Liver (tissue), 9 donors: ENCODE results near the gene LMAN2. TPM values are rescaled to one million over a fixed set of nuclear protein-coding genes. Genes with fewer than 3 reads are reported as not detected.
A peak's percentile ranks its signal among the peaks of the same experiment; 100 is the strongest.

Source experiments
- DNase-seq: peaks from one replicate; pipeline ENCODE4 v3.0.0-alpha.2; 2017; ENCODE audit warnings: low spot score
- H3K27ac ChIP-seq, 2 donors: one replicate each; pipeline ENCODE4 v1.7.0; 2013; ENCODE audit warnings: inconsistent platforms in 2 of 2, low read length in 2 of 2, control low read depth in 1 of 2, low read depth in 1 of 2, mild to moderate bottlenecking in 1 of 2
- H3K27me3 ChIP-seq, 4 donors: one replicate each; pipeline versions ENCODE4 v1.6.1 to v1.7.0; 2013; ENCODE audit warnings: low read length in 3 of 4, inconsistent platforms in 1 of 4, mild to moderate bottlenecking in 1 of 4, moderate library complexity in 1 of 4; ENCODE audit not compliant: control insufficient read depth in 4 of 4, insufficient read depth in 4 of 4
- H3K36me3 ChIP-seq, 4 donors: one replicate each; pipeline versions ENCODE4 v1.6.1 to v1.7.0; 2013; ENCODE audit warnings: low read length in 3 of 4, mild to moderate bottlenecking in 3 of 4, low read depth in 1 of 4, moderate library complexity in 1 of 4; ENCODE audit not compliant: control insufficient read depth in 4 of 4, insufficient read depth in 3 of 4
- H3K4me1 ChIP-seq, 4 donors: one replicate each; pipeline versions ENCODE4 v1.6.1 to v1.7.0; 2013; ENCODE audit warnings: low read length in 3 of 4, mild to moderate bottlenecking in 3 of 4, moderate library complexity in 1 of 4; ENCODE audit not compliant: control insufficient read depth in 4 of 4, insufficient read depth in 4 of 4
- H3K4me3 ChIP-seq, 3 donors: one replicate each; pipeline versions ENCODE4 v1.6.1 to v1.7.0; 2013; ENCODE audit warnings: low read length in 3 of 3, control low read depth in 1 of 3, low read depth in 1 of 3, mild to moderate bottlenecking in 1 of 3
- H3K9ac ChIP-seq, 2 donors: one replicate each; pipeline ENCODE4 v1.7.0; 2013; ENCODE audit warnings: low read length in 2 of 2, mild to moderate bottlenecking in 2 of 2, moderate library complexity in 2 of 2, control low read depth in 1 of 2, low read depth in 1 of 2
- H3K9me3 ChIP-seq, 4 donors: one replicate each; pipeline versions ENCODE4 v1.6.1 to v1.7.0; 2013; ENCODE audit warnings: low read length in 3 of 4; ENCODE audit not compliant: control insufficient read depth in 4 of 4
- EGR1 ChIP-seq, 2 donors: IDR thresholded peaks; 2 replicates each; pipeline ENCODE4 v1.6.1; 2016 to 2018; ENCODE audit warnings: antibody characterized with exemption in 2 of 2, low read depth in 2 of 2
- FOXA1 ChIP-seq: IDR thresholded peaks from 2 replicates; pipeline ENCODE4 v1.6.1; 2016; ENCODE audit warnings: antibody characterized with exemption
- FOXA2 ChIP-seq: IDR thresholded peaks from 2 replicates; pipeline ENCODE4 v1.6.1; 2016; ENCODE audit warnings: antibody characterized with exemption
- GABPA ChIP-seq, 2 donors: IDR thresholded peaks in 1 of 2; conservative IDR thresholded peaks in 1 of 2; 2 replicates each; pipeline ENCODE4 v1.6.1; 2016; ENCODE audit warnings: antibody characterized with exemption in 2 of 2, mild to moderate bottlenecking in 1 of 2, moderate library complexity in 1 of 2
- HNF4A ChIP-seq, 2 donors: conservative IDR thresholded peaks; 2 replicates each; pipeline ENCODE4 v1.6.1; 2016; ENCODE audit warnings: antibody characterized with exemption in 2 of 2, mild to moderate bottlenecking in 2 of 2
- HNF4G ChIP-seq: IDR thresholded peaks from 2 replicates; pipeline ENCODE4 v1.6.1; 2016; ENCODE audit warnings: antibody characterized with exemption
- JUND ChIP-seq, 2 donors: IDR thresholded peaks; 2 replicates each; pipeline ENCODE4 v1.6.1; 2016; ENCODE audit warnings: antibody characterized with exemption in 2 of 2
- NR2F2 ChIP-seq: IDR thresholded peaks from 2 replicates; pipeline ENCODE4 v1.6.1; 2016; ENCODE audit warnings: antibody characterized with exemption
- RAD21 ChIP-seq, 2 donors: IDR thresholded peaks; 2 replicates each; pipeline ENCODE4 v1.6.1; 2016; ENCODE audit warnings: antibody characterized with exemption in 2 of 2, mild to moderate bottlenecking in 2 of 2
- RXRA ChIP-seq, 2 donors: IDR thresholded peaks; 2 replicates each; pipeline ENCODE4 v1.6.1; 2017 to 2018; ENCODE audit warnings: antibody characterized with exemption in 2 of 2, mild to moderate bottlenecking in 1 of 2
- SP1 ChIP-seq: IDR thresholded peaks from 2 replicates; pipeline ENCODE4 v1.6.1; 2018; ENCODE audit warnings: antibody characterized with exemption, mild to moderate bottlenecking
- TAF1 ChIP-seq: conservative IDR thresholded peaks from 2 replicates; pipeline ENCODE4 v1.6.1; 2016; ENCODE audit warnings: antibody characterized with exemption, mild to moderate bottlenecking
- YY1 ChIP-seq: IDR thresholded peaks from 2 replicates; pipeline ENCODE4 v1.6.1; 2016; ENCODE audit warnings: antibody characterized with exemption, mild to moderate bottlenecking
- WGBS: extraction: QIAGEN DNeasy Blood & Tissue Kit; methylation state at CpG from one replicate; pipeline ENCODE4 v1.1.7; 2013; 5-methylcytosine and 5-hydroxymethylcytosine counted together
- polyA plus RNA-seq, 2 donors: library from polyadenylated mRNA; stranded (reverse) in 1 of 2; unstranded in 1 of 2; fragments of 200-250 nt in 1 of 2; fragments of >200 nt in 1 of 2; fragmentation: Nextera tagmentation in 1 of 2; extraction: Ambion mirVana in 1 of 2; gene quantifications; one replicate each; pipeline versions ENCODE4 v1.2.1 to v1.2.3, GENCODE V29; 2013 to 2015
- total RNA-seq, 2 donors: library from RNA; depleted of rRNA; stranded (reverse); fragments of >200 nt; gene quantifications; one replicate each; pipeline ENCODE4 v1.2.3, GENCODE V29; 2014
- TF ChIP-seq, protein P1 (sequence below): IDR thresholded peaks from 2 replicates; pipeline ENCODE4 v1.6.1; 2016; ENCODE audit warnings: antibody characterized with exemption
- TF ChIP-seq, protein P2 (sequence below): IDR thresholded peaks from 2 replicates; pipeline ENCODE4 v1.6.1; 2016; ENCODE audit warnings: antibody characterized with exemption
- TF ChIP-seq, protein P3 (sequence below): IDR thresholded peaks from 2 replicates; pipeline ENCODE4 v1.6.1; 2016; ENCODE audit warnings: antibody characterized with exemption
- TF ChIP-seq, protein P4 (sequence below): IDR thresholded peaks from 2 replicates; pipeline ENCODE4 v1.6.1; 2016; ENCODE audit warnings: antibody characterized with exemption, mild to moderate bottlenecking
- TF ChIP-seq, protein P5 (sequence below): fragments of 150-350 bp; IDR thresholded peaks from 2 replicates; pipeline ENCODE4 v1.5.1; 2017; ENCODE audit warnings: improper control_type of control experiment, low read depth, low read length; ENCODE audit not compliant: missing input control
- donor health status: healthy.
- donor health status: healthy.
- donor health status: healthy.
- donor health status: healthy.
- donor health status: healthy.

LMAN2 gene, protein sequence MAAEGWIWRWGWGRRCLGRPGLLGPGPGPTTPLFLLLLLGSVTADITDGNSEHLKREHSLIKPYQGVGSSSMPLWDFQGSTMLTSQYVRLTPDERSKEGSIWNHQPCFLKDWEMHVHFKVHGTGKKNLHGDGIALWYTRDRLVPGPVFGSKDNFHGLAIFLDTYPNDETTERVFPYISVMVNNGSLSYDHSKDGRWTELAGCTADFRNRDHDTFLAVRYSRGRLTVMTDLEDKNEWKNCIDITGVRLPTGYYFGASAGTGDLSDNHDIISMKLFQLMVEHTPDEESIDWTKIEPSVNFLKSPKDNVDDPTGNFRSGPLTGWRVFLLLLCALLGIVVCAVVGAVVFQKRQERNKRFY
- total RNA-seq (100 to 1,000 TPM; 279 to 478 TPM), polyA plus RNA-seq (100 to 1,000 TPM; 243 to 449 TPM)

DNA sequence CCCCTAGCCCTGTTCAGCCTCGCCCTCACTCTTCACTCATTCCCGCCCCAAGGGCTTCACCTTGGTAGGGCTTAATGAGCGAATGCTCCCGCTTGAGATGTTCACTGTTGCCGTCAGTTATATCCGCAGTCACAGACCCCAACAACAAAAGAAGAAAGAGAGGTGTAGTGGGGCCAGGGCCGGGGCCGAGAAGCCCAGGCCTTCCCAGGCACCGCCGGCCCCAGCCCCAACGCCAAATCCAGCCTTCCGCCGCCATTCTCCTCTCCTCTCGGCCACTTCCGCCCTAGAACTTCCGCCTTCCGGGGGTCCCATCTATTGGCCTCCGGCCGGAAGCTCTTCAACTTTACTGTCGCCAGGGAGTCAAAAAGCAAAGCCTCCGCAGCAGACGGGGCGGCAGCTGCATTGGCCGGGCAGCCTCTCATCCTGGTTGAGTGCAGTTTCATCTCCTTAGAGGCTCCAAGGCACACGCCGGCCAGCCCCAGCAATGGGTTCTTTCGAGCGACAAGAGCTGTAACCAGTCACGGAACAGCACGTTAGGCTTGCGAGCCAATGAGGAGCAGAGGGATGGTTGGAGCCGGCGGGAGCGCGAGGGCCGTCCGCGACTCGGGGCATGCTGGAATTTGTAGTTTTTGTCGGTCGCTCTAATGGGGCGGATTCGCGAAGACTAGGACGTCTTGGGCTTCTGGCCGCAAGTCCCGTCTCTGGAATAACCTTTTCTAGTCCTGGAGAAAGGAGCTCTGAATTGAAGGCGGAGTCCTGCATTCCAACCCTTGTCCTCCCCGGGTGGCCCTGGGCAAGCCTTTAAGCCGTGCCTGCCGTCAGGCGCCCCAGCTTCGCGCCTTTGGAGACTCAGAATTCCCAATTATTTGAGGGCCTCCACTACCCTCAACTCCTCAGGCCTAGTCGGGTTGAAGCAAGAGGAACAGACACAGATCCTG is at the start of gene LMAN2:
LMAN2 (minus strand) TSS at position 277 of the 938 bp plus-strand sequence; CDS start at position 256, 21 bp downstream.
- peak within 1 kb of the TSS; percentile 83 to 96 for H3K27ac ChIP-seq
- peak within 1 kb of the TSS; percentile 84 to 94 for H3K9ac ChIP-seq
- H3K9me3 ChIP-seq = no peaks in the 10 kb centered on the region
- H3K27me3 ChIP-seq = no peaks in the 10 kb centered on the region
- H3K36me3 ChIP-seq = peaks cover 0 to 9% (median 1%) of the 10 kb centered on the region in 4 donors
- DNase-seq = peak; percentile 92
- H3K4me3 ChIP-seq = peak within 1 kb of the TSS; percentile 75 to 99 (median 93)
- TF ChIP-seq, protein P1, sequence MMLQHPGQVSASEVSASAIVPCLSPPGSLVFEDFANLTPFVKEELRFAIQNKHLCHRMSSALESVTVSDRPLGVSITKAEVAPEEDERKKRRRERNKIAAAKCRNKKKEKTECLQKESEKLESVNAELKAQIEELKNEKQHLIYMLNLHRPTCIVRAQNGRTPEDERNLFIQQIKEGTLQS = peak; percentile 19
- TF ChIP-seq SP1 = peak; percentile 95
- peak; percentile 98 for TF ChIP-seq YY1
- TF ChIP-seq FOXA1 = no peak
- TF ChIP-seq GABPA (IDR thresholded peaks at IDR 0.05 in 1 of 2, conservative IDR thresholded peaks at IDR 0.05 in 1 of 2) = peak; percentile 99
- TF ChIP-seq, protein P2, sequence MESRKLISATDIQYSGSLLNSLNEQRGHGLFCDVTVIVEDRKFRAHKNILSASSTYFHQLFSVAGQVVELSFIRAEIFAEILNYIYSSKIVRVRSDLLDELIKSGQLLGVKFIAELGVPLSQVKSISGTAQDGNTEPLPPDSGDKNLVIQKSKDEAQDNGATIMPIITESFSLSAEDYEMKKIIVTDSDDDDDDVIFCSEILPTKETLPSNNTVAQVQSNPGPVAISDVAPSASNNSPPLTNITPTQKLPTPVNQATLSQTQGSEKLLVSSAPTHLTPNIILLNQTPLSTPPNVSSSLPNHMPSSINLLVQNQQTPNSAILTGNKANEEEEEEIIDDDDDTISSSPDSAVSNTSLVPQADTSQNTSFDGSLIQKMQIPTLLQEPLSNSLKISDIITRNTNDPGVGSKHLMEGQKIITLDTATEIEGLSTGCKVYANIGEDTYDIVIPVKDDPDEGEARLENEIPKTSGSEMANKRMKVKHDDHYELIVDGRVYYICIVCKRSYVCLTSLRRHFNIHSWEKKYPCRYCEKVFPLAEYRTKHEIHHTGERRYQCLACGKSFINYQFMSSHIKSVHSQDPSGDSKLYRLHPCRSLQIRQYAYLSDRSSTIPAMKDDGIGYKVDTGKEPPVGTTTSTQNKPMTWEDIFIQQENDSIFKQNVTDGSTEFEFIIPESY = no peak
- peak in 1 of 2 donors; percentile 33 for TF ChIP-seq RXRA (IDR thresholded peaks at IDR 0.05)
- TF ChIP-seq, protein P3, sequence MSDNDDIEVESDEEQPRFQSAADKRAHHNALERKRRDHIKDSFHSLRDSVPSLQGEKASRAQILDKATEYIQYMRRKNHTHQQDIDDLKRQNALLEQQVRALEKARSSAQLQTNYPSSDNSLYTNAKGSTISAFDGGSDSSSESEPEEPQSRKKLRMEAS = no peak
- peak in 1 of 2 donors; percentile 34 for TF ChIP-seq RAD21 (IDR thresholded peaks at IDR 0.05)
- TF ChIP-seq, protein P4, sequence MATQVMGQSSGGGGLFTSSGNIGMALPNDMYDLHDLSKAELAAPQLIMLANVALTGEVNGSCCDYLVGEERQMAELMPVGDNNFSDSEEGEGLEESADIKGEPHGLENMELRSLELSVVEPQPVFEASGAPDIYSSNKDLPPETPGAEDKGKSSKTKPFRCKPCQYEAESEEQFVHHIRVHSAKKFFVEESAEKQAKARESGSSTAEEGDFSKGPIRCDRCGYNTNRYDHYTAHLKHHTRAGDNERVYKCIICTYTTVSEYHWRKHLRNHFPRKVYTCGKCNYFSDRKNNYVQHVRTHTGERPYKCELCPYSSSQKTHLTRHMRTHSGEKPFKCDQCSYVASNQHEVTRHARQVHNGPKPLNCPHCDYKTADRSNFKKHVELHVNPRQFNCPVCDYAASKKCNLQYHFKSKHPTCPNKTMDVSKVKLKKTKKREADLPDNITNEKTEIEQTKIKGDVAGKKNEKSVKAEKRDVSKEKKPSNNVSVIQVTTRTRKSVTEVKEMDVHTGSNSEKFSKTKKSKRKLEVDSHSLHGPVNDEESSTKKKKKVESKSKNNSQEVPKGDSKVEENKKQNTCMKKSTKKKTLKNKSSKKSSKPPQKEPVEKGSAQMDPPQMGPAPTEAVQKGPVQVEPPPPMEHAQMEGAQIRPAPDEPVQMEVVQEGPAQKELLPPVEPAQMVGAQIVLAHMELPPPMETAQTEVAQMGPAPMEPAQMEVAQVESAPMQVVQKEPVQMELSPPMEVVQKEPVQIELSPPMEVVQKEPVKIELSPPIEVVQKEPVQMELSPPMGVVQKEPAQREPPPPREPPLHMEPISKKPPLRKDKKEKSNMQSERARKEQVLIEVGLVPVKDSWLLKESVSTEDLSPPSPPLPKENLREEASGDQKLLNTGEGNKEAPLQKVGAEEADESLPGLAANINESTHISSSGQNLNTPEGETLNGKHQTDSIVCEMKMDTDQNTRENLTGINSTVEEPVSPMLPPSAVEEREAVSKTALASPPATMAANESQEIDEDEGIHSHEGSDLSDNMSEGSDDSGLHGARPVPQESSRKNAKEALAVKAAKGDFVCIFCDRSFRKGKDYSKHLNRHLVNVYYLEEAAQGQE = no peak
- TF ChIP-seq HNF4G = no peak
- no peak for TF ChIP-seq EGR1 (IDR thresholded peaks at IDR 0.05; ENCODE audit: low read depth in 2 of 2)
- TF ChIP-seq HNF4A (conservative IDR thresholded peaks at IDR 0.05) = no peak
- no peak for TF ChIP-seq JUND (IDR thresholded peaks at IDR 0.05)
- peak; percentile 59 for TF ChIP-seq TAF1
- TF ChIP-seq, protein P5, sequence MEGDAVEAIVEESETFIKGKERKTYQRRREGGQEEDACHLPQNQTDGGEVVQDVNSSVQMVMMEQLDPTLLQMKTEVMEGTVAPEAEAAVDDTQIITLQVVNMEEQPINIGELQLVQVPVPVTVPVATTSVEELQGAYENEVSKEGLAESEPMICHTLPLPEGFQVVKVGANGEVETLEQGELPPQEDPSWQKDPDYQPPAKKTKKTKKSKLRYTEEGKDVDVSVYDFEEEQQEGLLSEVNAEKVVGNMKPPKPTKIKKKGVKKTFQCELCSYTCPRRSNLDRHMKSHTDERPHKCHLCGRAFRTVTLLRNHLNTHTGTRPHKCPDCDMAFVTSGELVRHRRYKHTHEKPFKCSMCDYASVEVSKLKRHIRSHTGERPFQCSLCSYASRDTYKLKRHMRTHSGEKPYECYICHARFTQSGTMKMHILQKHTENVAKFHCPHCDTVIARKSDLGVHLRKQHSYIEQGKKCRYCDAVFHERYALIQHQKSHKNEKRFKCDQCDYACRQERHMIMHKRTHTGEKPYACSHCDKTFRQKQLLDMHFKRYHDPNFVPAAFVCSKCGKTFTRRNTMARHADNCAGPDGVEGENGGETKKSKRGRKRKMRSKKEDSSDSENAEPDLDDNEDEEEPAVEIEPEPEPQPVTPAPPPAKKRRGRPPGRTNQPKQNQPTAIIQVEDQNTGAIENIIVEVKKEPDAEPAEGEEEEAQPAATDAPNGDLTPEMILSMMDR = no peak
- TF ChIP-seq FOXA2 = no peak
- TF ChIP-seq NR2F2 = peak; percentile 60
- H3K4me1 ChIP-seq = peaks cover 19 to 65% (median 55%) of the 10 kb centered on the region in 4 donors
- WGBS = 7% methylated on average over 55 of the region's 55 CpGs
